ENCODE measurements around the gene BID.

Gene BID

GRCh38 chr22:17782621-17783020 is 8.4 kb upstream of the BID start:
- no peak for DNase-seq

DNA sequence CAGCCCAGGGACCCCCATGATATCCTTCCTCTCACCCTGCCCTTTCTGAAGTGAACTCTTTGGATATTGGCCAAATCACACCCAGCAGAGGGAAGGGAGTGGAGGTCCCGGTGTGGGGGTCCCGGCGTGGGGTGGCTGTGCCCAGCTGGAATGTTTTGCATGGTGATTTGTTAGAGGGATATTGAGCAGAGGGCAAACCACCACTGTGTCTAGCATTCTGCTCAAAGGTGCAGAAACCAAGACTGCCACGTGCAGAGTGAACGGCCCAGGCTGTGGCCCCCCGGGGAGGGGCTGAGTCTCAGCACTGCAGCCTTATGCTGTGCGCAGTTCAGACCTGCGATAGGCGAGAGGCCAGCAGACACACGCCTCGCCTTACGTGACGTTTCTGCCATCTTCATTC is 7.9 kb upstream of the BID start:
- no peak for DNase-seq

DNA sequence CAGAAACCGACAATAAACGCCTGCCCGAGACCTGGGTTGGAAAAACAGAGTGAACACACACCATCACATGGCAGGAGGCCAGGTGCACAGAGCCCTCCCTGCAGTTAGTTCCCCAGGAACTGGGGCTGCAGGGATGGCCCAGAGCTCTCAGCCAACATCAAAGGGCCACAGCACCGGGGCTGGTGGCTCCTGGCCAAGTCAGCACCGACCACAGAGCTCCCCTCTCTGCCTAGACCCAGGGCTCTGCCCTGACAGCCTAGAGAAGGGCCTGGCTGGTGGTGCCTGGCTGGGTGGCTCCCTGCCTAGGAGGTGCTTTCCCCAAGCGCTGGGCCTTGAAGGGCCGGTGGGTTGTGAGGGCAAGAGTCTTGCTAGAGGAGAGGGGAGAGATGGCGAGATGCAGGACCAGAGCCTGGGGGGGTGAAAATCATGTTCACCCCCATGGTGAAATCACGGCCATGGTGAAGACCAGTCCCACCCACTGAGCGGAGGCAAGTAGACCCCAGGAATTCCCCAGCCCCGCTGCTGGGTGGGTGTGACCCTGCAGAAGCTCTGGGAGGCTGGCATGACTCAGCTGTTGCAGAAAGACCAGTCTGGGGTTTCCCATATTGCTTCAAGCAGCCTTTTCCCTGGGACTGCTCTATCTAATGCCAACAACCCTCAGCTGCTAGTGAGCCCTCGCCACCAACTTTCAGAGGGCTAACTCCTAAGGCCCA is 7.2 kb upstream of the BID start:
- DNase-seq: peak; percentile 83

DNA sequence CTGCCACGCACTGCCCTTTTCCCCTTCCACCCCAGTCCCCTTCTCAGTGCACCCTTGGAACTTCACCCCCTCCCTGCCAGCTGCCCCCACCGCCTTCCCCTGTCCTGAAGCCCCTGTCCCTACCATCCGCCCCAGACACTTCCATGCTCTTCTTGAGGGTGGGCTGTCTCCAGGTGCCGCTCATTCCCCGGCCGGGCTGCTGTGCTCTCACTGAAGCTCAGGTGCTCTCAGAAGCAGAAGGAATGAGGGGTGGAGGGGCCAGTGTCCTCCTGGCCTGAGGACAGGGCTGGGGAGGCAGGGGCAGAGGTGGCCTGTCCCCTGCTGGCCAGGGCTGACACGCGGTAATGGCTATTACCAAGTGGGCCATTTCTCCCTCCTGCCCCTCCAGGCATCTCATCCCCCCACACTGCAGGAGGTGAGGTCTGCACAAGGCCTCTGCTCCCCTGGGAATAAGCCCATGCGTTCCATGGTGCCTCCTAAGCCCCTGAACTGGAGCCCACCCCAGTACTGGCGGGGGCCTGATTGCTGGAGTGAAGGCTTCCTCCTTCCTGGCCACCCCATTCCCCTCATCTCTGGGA is 6.6 kb upstream of the BID start:
- no peak for DNase-seq

- no peak for DNase-seq
Observed at GRCh38 chr22:17780116-17780740, 6.0 kb upstream of the BID start.

GRCh38 chr22:17779286-17780115 is 5.2 kb upstream of the BID start:
- DNase-seq: no peak

DNA sequence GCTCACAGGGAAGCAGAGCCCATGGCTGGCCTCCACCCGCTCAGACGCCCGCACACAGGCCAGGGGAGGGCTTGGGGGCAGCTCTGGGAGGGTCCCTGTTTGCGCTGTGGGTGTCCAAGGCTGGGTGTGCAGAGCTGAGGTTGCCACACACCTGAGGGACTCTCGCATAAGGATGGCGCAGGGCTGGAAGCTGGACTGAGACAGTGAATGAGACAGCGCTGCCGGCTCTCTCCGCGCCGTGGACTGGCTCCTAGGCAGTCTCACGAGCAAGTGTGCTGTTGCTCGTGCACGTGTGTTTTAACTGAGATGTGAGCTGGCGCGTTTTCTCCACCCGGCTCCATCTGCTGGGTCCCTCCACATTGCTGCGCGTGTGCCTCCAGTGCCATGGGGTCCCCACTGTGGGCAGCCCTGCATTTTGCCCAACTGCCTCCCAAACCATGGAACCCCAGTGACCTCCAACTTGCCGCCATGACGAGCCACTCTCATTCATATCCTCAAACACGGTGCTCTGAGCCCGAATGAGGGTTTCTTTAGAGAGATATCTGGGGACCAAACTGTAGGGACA is 4.2 kb upstream of the BID start:
- DNase-seq: no peak

- no peak for DNase-seq
Observed at GRCh38 chr22:17777717-17778044, 3.4 kb upstream of the BID start.

GRCh38 chr22:17777005-17777716 is 2.9 kb upstream of the BID start:
- no peak for DNase-seq

DNA sequence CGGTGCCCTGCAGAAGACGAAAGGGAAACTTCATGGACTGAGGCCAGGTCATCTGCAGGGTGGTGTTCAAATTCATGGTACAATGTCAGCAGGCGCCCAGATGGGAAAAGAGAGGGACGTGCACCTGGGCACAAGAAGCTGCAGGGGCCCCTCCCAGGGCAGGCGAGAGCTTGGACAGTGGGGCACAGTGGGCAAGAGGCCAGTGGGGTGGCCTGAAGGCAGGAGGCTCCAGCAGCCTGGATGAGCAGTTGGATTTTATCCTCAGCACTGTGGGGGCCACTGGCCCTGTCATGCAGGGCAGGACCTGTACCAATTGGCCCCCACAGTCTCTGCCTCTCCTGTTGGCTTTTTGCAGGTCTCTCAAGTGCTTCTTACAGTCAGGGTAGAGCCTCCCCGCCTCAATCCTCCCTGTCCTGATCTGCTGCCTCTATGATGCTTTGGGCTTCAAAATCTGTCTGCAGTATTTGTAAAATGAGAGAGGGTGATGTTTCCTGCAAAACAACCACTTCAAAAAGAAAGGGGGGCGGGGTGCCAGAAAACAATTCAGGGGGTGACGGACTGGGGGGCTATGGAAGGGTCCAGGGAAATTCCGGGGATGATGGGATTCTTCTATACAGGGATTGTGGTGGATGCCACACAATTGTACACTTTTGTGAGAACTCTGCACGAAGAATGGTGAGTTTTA is 1.7 kb upstream of the BID start:
- DNase-seq: no peak

DNA sequence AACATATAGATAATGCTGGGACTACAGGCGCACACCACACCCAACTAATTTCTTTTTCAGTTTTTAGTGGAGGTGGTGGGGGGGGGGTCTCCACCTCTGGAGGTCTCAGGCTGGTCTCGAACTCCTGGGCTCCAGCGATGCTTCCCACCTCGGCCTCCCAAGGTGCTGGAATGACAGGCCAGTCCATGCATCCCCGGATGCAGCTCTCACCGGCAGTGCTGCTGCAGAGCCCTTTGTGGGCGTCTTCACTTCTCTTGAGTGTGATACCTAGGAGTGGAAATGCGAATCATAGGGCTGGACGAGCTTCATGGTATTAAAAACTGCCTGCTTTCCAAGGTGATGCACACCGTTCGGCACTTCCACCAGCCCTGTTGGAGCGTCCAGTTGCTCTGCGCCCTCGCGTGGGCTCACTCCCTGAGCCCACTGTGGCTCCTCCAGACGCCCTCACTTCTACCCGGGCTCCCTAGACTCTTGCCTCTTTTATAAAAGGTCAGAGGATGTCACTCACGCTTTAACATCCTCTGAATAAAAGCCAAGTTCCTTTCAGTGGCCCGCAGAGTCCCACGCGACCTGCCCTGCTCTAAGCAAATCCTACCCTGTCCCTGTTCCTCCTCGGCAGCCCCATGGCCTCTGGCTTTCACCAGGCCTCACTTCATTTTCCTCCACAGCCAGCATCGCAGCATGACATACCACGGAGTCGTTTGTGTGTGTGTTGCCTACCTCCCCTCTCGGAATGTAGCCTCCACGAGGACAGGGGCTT is 837 bp upstream of the BID start:
- DNase-seq: no peak

GRCh38 chr22:17773606-17774205 is 563 bp downstream of the BID start:
- DNase-seq: peak; percentile 57

- DNase-seq: peak; percentile 74
Observed at GRCh38 chr22:17772958-17773605, 1.2 kb downstream of the BID start.

- peak; percentile 65 for DNase-seq
Observed at GRCh38 chr22:17772249-17772957, 1.9 kb downstream of the BID start.

DNA sequence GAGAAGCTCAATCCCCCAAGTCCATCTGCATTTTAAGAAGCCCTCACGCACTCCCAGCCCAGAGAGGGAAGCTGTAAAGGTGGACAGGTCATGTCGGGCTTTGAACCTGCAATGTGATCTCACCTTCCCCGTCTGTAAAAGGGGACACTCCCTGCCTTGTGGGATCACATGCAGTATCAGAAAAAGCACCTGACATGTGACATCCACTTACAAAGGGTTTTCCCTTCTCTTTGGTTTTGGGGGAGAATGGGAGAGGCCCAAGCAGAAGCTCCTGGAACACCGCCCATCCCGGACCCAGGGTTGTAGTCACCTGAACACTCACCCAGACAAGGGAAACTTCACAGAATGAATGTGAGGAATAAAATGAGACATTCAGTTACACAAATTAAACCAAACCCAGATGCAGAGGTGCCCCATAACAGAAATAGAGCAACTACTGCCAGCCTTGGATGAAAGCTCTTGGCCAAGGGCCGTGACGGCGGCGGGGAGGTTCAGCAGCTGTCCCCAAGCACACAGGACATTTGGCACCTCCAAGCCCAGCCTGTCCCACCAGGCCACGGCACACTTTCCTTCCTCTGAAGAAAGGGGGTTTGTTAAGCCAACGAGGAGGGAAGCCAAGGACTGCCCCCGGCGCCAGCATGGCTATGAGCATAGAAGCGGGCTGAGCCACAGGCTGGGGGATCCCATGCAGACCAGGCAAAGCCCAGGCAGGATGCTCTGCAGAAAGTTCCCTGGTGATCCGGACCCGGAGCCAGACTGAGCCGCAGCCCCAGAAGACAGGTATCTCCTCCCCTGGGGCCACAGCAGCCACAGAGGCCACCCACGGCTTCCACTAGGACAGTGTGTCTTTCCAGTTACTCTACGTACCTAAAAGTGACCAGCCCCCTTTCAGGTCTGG is 3.8 kb downstream of the BID start:
- DNase-seq: no peak

GRCh38 chr22:17769716-17770082 is 4.6 kb downstream of the BID start:
- no peak for DNase-seq

GRCh38 chr22:17769013-17769715 is 5.1 kb downstream of the BID start:
- DNase-seq: no peak
